MM.1S (cell line): ENCODE results near the gene FBXL13.

Experiments
- CTCF ChIP-seq: fragments of 300-600 bp; sonication (generic); IDR thresholded peaks from 2 replicates; pipeline ENCODE4 v1.5.1; 2016; ENCODE audit warnings: antibody characterized with exemption, low read length, mixed read lengths
- EZH2 ChIP-seq: fragments of 300-600 bp; sonication (generic); optimal IDR thresholded peaks from 2 replicates; pipeline ENCODE3; 2017; ENCODE audit warnings: low read depth, mild to moderate bottlenecking, antibody characterized with exemption, low read length, mixed read lengths

- TF ChIP-seq CTCF (no peak), EZH2 (no peak)
Measured at GRCh38 chr7:102833343-102833742, 241.3 kb downstream of the FBXL13 start.
